ENCODE measurements around the gene MAPK1.
"Not testable (repeated sequence)": the region's sequence is repeated elsewhere in the genome, so short reads cannot be mapped to it uniquely, and the experiment has no call there.

MAPK1 gene

DNA sequence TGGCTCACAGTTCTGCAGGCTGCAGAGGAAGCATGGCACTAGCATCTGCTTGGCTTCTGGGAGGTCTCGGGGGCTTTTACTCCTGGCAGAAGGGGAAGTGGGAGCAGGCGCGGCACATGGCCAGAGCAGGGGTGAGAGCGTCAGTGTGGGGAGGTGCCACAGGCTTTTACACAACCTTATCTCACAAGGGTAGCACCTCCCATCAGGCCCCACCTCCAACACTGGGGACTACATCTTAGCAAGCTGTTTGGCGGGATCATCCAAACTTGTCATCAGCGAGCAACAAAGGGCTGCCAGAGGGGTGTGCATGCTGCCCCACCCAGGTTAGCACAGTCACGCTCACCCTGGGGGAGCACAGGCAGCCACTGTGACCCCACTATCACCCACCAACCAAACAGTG lies 112.9 kb downstream of the MAPK1 start:
- no peak for DNase-seq (ENCODE audit: low spot score)

- no peak for DNase-seq (ENCODE audit: low spot score)
Observed at GRCh38 chr22:21753374-21754111, 113.9 kb downstream of the MAPK1 start.

GRCh38 chr22:21752276-21752675 lies 115.2 kb downstream of the MAPK1 start:
- DNase-seq (ENCODE audit: low spot score) = no peak

- no peak for DNase-seq (ENCODE audit: low spot score)
Observed at GRCh38 chr22:21745948-21746347, 121.5 kb downstream of the MAPK1 start.

- DNase-seq (ENCODE audit: low spot score) = not testable (repeated sequence)
Observed at GRCh38 chr22:21744917-21745316, 122.5 kb downstream of the MAPK1 start.

DNA sequence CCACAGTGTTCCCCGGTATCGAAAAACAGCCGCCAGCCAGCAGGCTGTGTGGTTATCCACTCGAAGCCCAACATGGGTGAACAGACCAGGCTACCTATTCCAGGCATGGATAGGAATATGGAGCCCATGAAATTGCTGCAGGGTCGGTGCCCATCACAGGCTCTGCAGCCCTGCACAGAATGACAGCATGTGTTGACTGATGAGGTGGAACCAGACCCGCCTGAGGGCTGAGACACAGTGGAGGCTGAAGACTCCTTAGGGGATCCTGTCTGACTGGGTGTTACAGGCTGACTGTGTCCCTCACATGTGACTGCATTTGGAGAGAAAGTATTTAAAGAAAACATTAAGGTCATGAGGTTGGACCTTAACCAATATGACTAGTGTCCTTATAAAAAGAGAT lies 125.7 kb downstream of the MAPK1 start:
- no peak for DNase-seq (ENCODE audit: low spot score)

GRCh38 chr22:21741059-21741458 lies 126.4 kb downstream of the MAPK1 start:
- DNase-seq (ENCODE audit: low spot score) = no peak

GRCh38 chr22:21739828-21740377 lies 127.5 kb downstream of the MAPK1 start:
- DNase-seq (ENCODE audit: low spot score) = no peak

- no peak for DNase-seq (ENCODE audit: low spot score)
Observed at GRCh38 chr22:21738966-21739365, 128.5 kb downstream of the MAPK1 start.

- no peak for DNase-seq (ENCODE audit: low spot score)
Observed at GRCh38 chr22:21738081-21738480, 129.4 kb downstream of the MAPK1 start.

DNA sequence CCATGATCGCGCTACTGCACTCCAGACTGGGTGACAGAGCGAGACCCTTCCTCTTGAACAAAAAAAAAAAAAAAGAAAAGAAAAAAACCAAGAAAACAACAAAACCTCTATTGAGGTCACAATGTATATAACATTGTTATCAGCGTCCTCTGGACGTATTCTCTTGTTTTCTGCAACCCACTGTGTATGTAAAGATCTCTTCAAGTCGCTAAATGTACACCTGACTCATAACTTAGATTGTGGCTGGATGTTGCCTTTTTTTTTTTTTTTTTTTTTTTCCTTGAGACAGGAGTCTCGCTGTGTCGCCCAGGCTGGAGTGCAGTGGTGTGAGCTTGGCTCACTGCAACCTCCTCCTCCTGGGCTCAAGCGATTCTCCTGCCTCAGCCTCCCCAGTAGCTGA lies 130.5 kb downstream of the MAPK1 start:
- DNase-seq (ENCODE audit: low spot score) = no peak

- no peak for DNase-seq (ENCODE audit: low spot score)
Observed at GRCh38 chr22:21736084-21736642, 131.3 kb downstream of the MAPK1 start.

DNA sequence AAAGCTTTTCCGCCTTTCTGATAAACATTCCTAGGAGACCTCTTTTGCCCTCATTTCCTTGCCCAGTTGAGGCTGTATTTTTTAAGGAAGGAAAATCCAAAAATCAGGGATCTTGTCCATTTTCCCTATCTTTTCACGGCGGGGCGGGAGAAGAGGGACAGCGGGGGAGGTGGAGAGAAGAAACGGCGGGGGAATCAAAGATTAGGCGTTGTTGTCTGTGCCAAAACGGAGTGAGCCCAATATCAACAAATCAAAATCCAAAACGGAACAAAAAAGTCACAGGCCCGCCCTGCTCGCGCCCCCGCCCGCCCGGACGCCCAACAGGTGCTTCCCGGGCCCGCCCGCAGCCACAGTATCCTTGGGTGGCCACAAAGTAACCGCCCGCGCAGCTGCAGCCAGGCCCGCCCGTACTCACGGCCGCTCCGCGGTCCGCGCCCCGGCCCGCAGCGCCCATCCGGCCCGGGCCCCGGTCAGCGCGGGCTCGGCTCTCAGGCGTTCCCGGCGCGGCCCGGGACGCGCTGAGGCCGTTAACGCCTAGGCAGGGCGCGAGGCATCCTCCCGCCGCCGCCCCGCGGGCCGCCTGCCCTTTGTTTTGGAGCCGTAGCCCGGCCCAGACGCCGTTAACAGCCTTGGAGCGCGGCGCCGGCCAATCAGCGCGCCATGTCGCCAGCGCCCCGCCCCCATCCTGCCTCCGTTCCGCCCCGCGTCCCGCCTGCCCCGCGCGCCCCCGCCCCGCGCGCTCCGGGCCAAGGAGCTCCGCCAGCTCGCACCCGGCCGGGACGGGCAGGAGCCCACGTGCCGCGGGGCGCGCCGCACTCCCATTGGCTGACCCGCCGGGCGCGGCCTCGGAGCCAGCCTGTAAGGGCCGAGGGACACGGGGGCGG lies 132.0 kb downstream of the MAPK1 start, which contains the start of gene YPEL1:
YPEL1 (minus strand) TSS at position 595 of the 884 bp plus-strand sequence. CDS start 25,050 bp downstream, outside the sequence.
- DNase-seq (ENCODE audit: low spot score) = peak; percentile 98

DNA sequence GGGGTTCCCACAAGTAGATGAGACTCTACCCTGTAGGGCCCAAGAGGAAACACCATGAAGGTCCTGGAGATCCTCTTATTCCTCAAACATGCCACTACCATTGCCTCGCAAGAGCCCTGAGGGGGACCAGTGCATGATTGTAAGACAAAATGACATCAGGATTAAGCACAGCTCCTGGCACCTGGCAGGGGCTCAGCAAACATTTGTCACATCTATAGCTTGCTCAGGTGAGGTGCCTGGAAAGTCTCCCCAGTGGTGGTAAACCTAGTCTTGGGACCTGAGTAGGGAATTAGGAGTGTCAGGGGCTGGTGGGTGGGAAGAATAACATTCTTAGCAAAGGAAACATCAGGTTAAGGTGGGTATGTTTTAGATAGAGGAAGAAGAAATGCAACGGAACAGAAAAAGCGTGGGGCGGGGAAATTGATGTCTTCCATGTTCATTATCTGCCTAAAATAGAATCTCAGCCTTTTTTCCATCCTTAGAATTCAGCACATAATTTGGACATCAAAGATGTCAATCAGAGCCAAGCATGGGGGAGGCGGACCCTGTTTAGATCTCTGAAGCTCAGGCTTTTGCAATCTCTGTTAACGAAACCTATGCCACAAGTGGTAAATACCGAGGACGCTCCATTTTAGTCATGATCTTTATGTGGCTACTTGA lies 132.8 kb downstream of the MAPK1 start:
- no peak for DNase-seq (ENCODE audit: low spot score)

- no peak for DNase-seq (ENCODE audit: low spot score)
Observed at GRCh38 chr22:21731503-21731902, 135.9 kb downstream of the MAPK1 start.

- DNase-seq (ENCODE audit: low spot score) = no peak
Observed at GRCh38 chr22:21730535-21731308, 136.7 kb downstream of the MAPK1 start.

GRCh38 chr22:21729184-21729583 lies 138.3 kb downstream of the MAPK1 start:
- DNase-seq (ENCODE audit: low spot score) = not testable (repeated sequence)

DNA sequence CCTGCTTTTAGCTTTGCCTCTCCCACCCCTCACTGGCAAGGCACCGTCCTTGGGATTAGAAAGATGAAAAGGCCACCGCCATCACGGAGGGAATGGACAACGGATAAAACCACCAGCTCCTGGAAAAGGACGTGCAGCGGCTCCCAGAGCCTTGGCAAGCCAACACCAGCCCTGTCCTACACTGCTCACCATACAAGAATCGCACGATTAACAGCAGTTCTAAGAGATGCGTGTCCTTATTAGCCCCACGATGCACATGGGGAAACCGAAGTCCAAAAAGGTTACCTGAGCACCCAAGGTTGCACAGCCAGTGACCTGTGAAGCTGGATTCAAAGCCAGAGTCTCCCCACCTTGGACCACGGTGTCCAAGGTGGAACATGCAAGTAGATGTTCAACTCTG lies 139.2 kb downstream of the MAPK1 start:
- no peak for DNase-seq (ENCODE audit: low spot score)

GRCh38 chr22:21727768-21728167 lies 139.7 kb downstream of the MAPK1 start:
- DNase-seq (ENCODE audit: low spot score) = no peak

DNA sequence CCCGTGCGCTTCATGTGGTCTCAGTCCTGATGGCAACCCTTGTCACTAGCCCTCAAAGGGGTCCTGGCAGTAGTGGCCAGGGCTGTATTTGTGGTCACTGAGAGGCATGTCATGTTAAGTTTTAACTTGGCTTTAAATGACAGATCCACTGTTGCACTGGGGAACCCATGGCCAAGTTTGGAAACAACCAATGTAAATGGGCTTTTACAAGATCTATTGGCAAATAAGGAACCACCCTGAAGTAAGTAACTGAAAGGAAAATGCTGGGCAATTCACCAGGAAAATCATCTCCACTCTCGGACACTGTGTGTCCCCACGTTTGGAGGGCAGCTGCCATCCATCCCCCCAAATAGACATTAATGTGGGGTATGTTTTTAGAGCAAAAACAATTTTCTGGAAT lies 140.3 kb downstream of the MAPK1 start:
- DNase-seq (ENCODE audit: low spot score) = no peak

GRCh38 chr22:21726650-21727049 lies 140.8 kb downstream of the MAPK1 start:
- peak; percentile 61 for DNase-seq (ENCODE audit: low spot score)
